Uterus (tissue), 2 donors: ENCODE data around the gene SUFU.

Source experiments
- POLR2A ChIP-seq, 2 donors: fragments of 450-650 bp; IDR thresholded peaks; one replicate each; pipeline ENCODE4 v1.6.1; 2016; ENCODE audit warnings: antibody characterized with exemption in 2 of 2, mild to moderate bottlenecking in 1 of 2, moderate library complexity in 1 of 2
- TF ChIP-seq, protein P1 (sequence below), 4 experiments: fragments of 200-600 bp in 2 of 4; fragments of 450-650 bp in 2 of 4; sonication (generic) in 2 of 4; IDR thresholded peaks; one replicate each; pipeline ENCODE4 v1.5.1; 2016 to 2019; ENCODE audit warnings: antibody characterized with exemption in 4 of 4, mild to moderate bottlenecking in 2 of 4, moderate library complexity in 1 of 4

- TF ChIP-seq, protein P1, sequence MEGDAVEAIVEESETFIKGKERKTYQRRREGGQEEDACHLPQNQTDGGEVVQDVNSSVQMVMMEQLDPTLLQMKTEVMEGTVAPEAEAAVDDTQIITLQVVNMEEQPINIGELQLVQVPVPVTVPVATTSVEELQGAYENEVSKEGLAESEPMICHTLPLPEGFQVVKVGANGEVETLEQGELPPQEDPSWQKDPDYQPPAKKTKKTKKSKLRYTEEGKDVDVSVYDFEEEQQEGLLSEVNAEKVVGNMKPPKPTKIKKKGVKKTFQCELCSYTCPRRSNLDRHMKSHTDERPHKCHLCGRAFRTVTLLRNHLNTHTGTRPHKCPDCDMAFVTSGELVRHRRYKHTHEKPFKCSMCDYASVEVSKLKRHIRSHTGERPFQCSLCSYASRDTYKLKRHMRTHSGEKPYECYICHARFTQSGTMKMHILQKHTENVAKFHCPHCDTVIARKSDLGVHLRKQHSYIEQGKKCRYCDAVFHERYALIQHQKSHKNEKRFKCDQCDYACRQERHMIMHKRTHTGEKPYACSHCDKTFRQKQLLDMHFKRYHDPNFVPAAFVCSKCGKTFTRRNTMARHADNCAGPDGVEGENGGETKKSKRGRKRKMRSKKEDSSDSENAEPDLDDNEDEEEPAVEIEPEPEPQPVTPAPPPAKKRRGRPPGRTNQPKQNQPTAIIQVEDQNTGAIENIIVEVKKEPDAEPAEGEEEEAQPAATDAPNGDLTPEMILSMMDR (IDR thresholded peaks at IDR 0.05), result no peak
- TF ChIP-seq POLR2A (IDR thresholded peaks at IDR 0.05), result no peak
Measured at GRCh38 chr10:102534333-102534732, 30.6 kb downstream of the SUFU start.
